DND-41 (cell line): ENCODE data around the gene SND1.

Source experiments
- ATAC-seq: fragments of 200-7000 bp; cut with Tn5 transposase; 3 replicates; pipeline ENCODE4 v1.9.1; 2021; ENCODE audit warnings: low read depth; ENCODE audit not compliant: insufficient read depth
- DNase-seq: peaks from one replicate; pipeline ENCODE4 v3.0.0-alpha.2; 2020
- H2AFZ ChIP-seq: 2 replicates; pipeline ENCODE4 v1.6.0; 2012; ENCODE audit warnings: low read depth, low read length
- H3K27ac ChIP-seq: 2 replicates; pipeline ENCODE4 v1.5.1; 2012; ENCODE audit warnings: low read length, inconsistent platforms
- H3K27me3 ChIP-seq: fragments of 200-600 bp; sonication (generic); 2 replicates; pipeline ENCODE4 v1.6.0; 2012; ENCODE audit warnings: low read length, mild to moderate bottlenecking, inconsistent platforms; ENCODE audit not compliant: insufficient read depth, poor library complexity
- H3K36me3 ChIP-seq: 2 replicates; pipeline ENCODE4 v1.5.1; 2012; ENCODE audit warnings: low read length, inconsistent platforms; ENCODE audit not compliant: insufficient read depth
- H3K4me1 ChIP-seq: 2 replicates; pipeline ENCODE4 v1.5.1; 2012; ENCODE audit warnings: mild to moderate bottlenecking, low read length; ENCODE audit not compliant: insufficient read depth
- H3K4me2 ChIP-seq: 2 replicates; pipeline ENCODE4 v1.6.0; 2012; ENCODE audit warnings: mild to moderate bottlenecking, moderate library complexity, low read length, inconsistent platforms; ENCODE audit not compliant: insufficient read depth
- H3K4me3 ChIP-seq, 2 experiments: fragments of 200-600 bp in 1 of 2; shearing (Covaris generic) in 1 of 2; 2 replicates each; pipeline ENCODE4 v1.5.1; 2012 to 2016; ENCODE audit warnings: inconsistent platforms in 2 of 2, low read length in 2 of 2, mild to moderate bottlenecking in 2 of 2, low read depth in 1 of 2, moderate library complexity in 1 of 2
- H3K79me2 ChIP-seq: 2 replicates; pipeline ENCODE4 v1.6.0; 2012; ENCODE audit warnings: low read length, inconsistent platforms; ENCODE audit not compliant: insufficient read depth
- H3K9ac ChIP-seq: 2 replicates; pipeline ENCODE4 v1.6.0; 2012; ENCODE audit warnings: low read depth, mild to moderate bottlenecking, inconsistent platforms, low read length, moderate library complexity
- H3K9me3 ChIP-seq: 2 replicates; pipeline ENCODE4 v1.5.1; 2012; ENCODE audit warnings: low read length, moderate library complexity, mild to moderate bottlenecking, inconsistent platforms; ENCODE audit not compliant: insufficient read depth, severe bottlenecking
- H4K20me1 ChIP-seq: 2 replicates; pipeline ENCODE4 v1.6.0; 2012; ENCODE audit warnings: low read length; ENCODE audit not compliant: insufficient read depth
- EZH2 ChIP-seq: IDR thresholded peaks from 3 replicates; pipeline ENCODE4 v1.6.1; 2012; ENCODE audit warnings: borderline replicate concordance, low read depth, mild to moderate bottlenecking, moderate library complexity, low read length, inconsistent platforms; ENCODE audit not compliant: severe bottlenecking
- TF ChIP-seq, protein P1 (sequence below): IDR thresholded peaks from 2 replicates; pipeline ENCODE4 v1.5.1; 2012; ENCODE audit warnings: borderline replicate concordance, low read length, moderate library complexity, mild to moderate bottlenecking; ENCODE audit not compliant: poor library complexity, severe bottlenecking; ENCODE audit errors: extremely low read depth

The SND1 gene

DNA sequence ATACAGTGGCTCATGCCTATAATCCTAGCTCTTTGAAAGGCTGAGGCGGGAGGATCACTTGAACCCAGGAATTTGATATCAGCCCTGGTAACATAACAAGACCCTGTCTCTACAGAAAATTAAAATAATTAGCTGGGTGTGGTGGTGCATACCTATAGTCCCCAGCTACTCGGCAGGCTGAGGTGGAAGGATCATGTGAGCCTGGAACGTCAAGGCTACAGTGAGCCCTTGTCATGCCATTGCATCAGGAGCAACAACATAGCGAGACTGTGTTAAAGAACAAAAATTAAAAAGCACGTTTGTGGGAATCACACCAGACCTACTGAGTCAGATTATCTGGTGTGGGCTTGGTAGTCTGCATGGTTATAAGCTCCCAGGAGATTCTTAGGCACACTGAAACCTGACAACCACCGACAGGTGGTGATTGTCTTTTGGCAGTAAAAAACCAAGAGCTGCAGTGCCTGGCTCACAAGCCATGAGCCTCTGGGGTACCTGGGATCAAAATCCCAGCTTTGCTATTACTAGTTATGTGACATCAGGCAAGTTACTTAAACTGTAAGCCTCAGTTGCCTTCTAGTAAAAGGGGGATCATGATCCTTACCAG is 146.9 kb downstream of the SND1 start:
- H3K4me2 ChIP-seq: no peak overlapping the region
- no peak overlapping the region for H3K4me3 ChIP-seq
- H3K4me1 ChIP-seq: no peaks in the 10 kb centered on the region
- no peaks in the 10 kb centered on the region for H3K9me3 ChIP-seq
- DNase-seq (no peak), ATAC-seq (no peak)
- H3K9ac ChIP-seq: no peak overlapping the region
- H3K27me3 ChIP-seq: no peaks in the 10 kb centered on the region
- no peaks in the 10 kb centered on the region for H3K36me3 ChIP-seq
- no peak overlapping the region for H3K27ac ChIP-seq
- H3K79me2 ChIP-seq: peaks cover 12% of the 10 kb centered on the region
- TF ChIP-seq, protein P1, sequence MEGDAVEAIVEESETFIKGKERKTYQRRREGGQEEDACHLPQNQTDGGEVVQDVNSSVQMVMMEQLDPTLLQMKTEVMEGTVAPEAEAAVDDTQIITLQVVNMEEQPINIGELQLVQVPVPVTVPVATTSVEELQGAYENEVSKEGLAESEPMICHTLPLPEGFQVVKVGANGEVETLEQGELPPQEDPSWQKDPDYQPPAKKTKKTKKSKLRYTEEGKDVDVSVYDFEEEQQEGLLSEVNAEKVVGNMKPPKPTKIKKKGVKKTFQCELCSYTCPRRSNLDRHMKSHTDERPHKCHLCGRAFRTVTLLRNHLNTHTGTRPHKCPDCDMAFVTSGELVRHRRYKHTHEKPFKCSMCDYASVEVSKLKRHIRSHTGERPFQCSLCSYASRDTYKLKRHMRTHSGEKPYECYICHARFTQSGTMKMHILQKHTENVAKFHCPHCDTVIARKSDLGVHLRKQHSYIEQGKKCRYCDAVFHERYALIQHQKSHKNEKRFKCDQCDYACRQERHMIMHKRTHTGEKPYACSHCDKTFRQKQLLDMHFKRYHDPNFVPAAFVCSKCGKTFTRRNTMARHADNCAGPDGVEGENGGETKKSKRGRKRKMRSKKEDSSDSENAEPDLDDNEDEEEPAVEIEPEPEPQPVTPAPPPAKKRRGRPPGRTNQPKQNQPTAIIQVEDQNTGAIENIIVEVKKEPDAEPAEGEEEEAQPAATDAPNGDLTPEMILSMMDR: no peak
- peaks cover 27% of the 10 kb centered on the region for H4K20me1 ChIP-seq
- no peak overlapping the region for H2AFZ ChIP-seq

DNA sequence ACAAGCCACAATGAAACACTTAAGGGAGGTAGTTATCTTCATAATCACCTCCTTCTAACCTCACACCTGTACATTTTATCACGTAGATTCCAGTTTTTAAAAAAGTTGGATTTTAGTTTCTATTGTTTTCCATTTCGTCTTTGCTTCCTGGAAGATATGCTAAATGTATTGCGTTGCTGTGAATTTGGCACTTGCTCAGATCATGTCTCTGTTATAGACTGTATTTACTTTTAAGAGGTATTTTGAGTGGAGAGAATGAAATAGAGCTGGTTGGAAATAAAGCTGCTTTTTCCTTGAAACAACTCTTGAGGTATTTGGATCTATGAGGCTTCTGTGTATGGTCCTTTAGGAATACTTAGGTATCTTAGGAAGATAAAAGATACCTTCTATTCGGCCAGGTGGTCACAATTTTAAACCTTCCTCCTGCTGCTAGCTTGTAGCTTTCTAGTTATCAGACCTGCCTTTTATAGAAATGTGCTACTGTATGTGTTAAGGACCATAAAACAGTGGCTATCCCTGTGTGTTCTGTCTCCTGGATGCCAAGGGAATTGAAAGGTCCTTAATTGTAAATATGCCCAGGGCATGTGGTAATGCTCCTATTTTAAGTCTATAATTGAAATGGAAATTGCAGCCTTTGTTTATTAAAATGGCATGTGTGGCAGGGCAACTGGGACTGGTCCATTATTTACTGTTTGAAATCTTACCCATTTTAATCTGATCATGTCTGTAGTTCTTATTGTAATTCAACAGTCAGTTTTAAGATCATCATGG is 147.7 kb downstream of the SND1 start:
- Histone ChIP-seq H3K4me1 (no peaks in the 10 kb centered on the region), H3K36me3 (no peaks in the 10 kb centered on the region), H3K27me3 (no peaks in the 10 kb centered on the region), H2AFZ (no peak overlapping the region), H4K20me1 (peaks cover 25% of the 10 kb centered on the region), H3K4me2 (no peak overlapping the region), H3K27ac (no peak overlapping the region), H3K79me2 (peaks cover 12% of the 10 kb centered on the region), H3K9ac (no peak overlapping the region), H3K4me3 (no peak overlapping the region), H3K9me3 (no peaks in the 10 kb centered on the region)
- DNase-seq (no peak), ATAC-seq (no peak)
- TF ChIP-seq, protein P1: no peak
- TF ChIP-seq EZH2: no peak

DNA sequence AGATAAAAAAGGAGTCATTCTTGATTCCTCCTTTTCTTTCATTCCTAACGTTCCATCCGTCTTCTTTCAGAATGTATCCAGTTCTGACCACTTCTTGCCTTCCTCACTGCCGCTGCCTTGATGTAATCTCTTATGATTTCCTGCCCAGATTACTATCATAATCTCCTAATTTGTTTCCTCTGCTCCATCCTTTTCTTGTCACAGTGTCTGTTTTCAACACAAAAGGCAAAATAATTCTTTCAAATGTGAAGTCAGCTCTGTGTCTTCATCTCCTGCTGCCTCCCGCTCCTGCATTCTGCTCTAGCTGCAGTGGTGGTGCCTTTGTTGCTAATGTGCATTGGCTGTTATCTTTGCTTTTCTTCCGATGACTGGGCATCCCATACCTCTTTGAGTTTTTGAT is 150.9 kb downstream of the SND1 start:
- peaks cover 17% of the 10 kb centered on the region for H4K20me1 ChIP-seq
- H2AFZ ChIP-seq: no peak overlapping the region
- H3K79me2 ChIP-seq: peaks cover 8% of the 10 kb centered on the region

More for the DNA sequence above, 150.9 kb downstream of the SND1 start:
- no peak overlapping the region for H3K27ac ChIP-seq
- TF ChIP-seq EZH2: no peak
- TF ChIP-seq, protein P1: no peak
- ATAC-seq: no peak
- H3K4me3 ChIP-seq: no peak overlapping the region
- no peaks in the 10 kb centered on the region for H3K9me3 ChIP-seq
- H3K36me3 ChIP-seq: peaks cover 6% of the 10 kb centered on the region
- no peaks in the 10 kb centered on the region for H3K27me3 ChIP-seq
- no peak overlapping the region for H3K4me2 ChIP-seq
- no peaks in the 10 kb centered on the region for H3K4me1 ChIP-seq
- H3K9ac ChIP-seq: no peak overlapping the region
- no peak for DNase-seq
